GM19395 (cell line): ENCODE results near the gene FCGR3A.
A peak's percentile ranks its signal among the peaks of the same experiment; 100 is the strongest.
"Not testable (repeated sequence)": the region's sequence is repeated elsewhere in the genome, so short reads cannot be mapped to it uniquely, and the experiment has no call there.

ENCODE experiments used
- ATAC-seq: cut with Tn5 transposase; IDR thresholded peaks from one replicate; pipeline ENCODE4 v1.9.1; 2021; ENCODE audit warnings: mild to moderate bottlenecking, moderate library complexity; ENCODE audit not compliant: unreplicated experiment

The FCGR3A gene

DNA sequence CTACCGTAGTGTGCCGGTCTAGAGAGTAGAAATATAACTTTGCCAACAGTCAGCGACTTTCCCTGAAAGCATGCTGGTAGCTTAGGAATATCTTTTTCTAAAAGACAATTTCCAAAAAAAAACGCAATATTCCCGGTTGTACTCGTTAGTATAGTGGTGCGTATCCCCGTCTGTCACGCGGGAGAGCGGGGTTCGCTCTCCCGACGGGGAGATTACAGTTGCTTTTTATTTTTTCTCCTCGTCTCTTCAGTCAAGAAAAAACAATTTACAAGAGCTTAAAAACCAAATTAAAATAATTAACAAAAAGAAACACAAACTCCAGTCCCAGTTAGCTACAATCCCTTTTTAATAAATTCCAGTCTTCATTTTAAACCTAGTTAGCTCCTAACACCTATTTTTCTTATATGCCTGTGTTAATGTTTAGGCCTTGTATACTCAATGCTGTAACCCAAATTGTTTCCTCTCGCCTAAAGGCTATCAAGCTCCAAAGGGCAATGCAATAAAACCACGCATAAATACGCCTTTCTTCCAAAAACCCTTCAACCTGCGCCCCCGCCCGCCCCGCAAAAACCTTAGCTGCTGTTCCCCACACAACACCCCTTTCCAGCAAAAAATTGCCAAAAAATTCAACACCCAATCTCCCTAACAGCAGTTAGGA is 17.5 kb downstream of the FCGR3A start:
- no peak for ATAC-seq

DNA sequence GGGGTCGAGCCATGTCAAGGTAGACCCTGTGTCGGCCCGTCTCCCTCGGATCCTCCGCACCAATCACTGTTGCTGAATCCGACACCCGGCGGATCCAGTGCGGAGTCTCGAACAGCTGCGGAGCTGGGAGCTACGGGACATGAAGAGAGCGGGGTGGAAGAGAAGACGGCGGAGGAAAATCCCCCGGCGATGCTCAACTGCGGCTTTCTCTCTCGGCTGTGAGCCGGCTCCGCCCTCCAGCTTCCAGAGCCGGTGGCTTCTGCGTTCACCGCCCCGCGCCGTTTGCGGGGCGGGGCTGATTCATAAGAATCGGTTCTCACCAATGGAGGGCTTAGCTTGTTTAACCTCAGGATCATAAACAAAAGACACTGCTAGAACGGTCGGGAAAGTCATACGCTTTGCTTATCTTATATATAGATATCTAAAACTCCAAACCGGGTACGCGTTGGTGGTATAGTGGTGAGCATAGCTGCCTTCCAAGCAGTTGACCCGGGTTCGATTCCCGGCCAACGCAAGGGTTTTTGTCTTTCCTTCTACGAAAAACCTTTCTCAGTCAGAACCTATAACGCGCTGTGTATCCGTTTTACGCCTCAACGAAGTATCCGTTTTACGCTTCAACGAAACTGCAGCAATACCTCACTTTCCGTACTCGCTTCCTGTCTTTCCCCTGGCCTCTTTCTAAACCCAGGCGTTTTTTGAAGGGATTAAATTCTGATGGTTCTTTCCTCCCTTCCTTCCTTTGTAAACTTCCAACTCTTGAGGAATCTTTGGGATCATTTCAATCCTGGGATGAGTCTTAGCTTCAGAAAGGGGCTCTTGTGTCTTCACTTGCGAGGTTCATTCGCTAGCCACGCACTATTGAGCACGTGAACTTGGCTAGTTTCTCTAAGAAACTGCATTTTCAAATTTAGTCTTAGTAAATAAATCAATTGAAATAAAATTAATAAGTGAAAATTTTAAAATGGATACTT is 18.7 kb downstream of the FCGR3A start:
- ATAC-seq: peak; percentile 65

DNA sequence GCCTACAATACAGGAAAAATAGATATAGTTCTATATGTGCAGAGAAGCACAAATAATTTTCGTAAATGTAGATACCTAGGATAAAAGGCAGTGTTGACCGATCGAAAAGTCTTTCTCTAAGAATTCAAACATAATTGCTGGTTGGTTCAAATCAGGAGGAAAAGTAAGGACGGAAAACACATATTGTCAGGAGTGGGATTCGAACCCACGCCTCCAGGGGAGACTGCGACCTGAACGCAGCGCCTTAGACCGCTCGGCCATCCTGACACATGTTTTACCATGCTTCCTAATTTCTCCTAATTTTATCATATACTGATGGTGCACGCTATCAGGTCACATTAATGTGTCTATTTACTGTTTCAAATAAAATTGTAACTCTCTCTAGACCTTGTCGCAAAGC is 19.5 kb downstream of the FCGR3A start:
- peak; percentile 43 for ATAC-seq

- ATAC-seq: not testable (repeated sequence)
These were observed 20.0 kb downstream of the FCGR3A start for GRCh38 chr1:161529463-161530104.

GRCh38 chr1:161528550-161528949 is 21.1 kb downstream of the FCGR3A start:
- not testable (repeated sequence) for ATAC-seq

GRCh38 chr1:161525918-161526317 is 23.7 kb downstream of the FCGR3A start:
- not testable (repeated sequence) for ATAC-seq

DNA sequence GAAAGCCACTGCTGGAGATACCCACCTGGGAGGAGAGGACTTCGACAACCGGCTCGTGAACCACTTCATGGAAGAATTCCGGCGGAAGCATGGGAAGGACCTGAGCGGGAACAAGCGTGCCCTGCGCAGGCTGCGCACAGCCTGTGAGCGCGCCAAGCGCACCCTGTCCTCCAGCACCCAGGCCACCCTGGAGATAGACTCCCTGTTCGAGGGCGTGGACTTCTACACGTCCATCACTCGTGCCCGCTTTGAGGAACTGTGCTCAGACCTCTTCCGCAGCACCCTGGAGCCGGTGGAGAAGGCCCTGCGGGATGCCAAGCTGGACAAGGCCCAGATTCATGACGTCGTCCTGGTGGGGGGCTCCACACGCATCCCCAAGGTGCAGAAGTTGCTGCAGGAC is 24.3 kb downstream of the FCGR3A start:
- not testable (repeated sequence) for ATAC-seq

GRCh38 chr1:161524742-161525291 is 24.8 kb downstream of the FCGR3A start:
- peak; percentile 29 for ATAC-seq

GRCh38 chr1:161523817-161524741 is 25.5 kb downstream of the FCGR3A start, which contains the start of gene HSPA6:
Gene HSPA6, plus strand, starts transcription at chr1:161524540. Its CDS starts 119 bp downstream, at chr1:161524659.
- peak; percentile 72 for ATAC-seq

DNA sequence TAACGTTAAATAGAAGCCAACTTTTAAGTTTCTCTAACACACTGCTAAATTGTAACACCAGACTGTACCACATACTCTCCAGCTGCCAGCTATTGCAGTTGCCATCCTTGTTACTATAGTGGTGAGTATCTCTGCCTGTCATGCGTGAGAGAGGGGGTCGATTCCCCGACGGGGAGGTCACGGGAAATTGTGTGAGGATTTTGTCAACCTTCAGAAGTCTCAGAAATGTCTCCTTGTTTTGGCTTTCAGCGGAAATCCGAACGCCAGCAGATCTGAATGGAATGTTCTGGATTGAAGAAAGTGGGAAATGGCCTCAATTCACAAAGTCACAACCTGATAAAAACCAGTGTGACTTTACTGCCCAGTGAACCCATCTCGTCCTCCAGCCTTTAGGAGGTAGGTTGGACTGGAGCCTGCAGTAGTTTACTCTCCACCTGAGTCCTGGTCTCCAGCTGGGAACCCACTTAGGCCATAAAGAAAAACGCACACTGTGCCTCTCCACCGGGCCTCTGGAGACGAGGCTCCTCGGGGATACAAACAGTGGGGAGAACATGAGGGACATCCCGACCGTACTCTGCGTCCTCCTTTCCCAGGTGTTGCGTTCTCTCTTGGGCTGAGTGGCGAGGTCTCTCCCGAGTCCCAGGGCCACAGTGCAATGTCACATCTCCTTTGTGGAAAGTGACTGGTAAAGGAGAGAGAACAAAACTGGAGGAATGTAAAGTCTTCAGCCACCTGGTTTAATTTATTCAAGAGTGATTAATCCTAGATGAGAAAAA is 26.4 kb downstream of the FCGR3A start:
- ATAC-seq: peak; percentile 4

DNA sequence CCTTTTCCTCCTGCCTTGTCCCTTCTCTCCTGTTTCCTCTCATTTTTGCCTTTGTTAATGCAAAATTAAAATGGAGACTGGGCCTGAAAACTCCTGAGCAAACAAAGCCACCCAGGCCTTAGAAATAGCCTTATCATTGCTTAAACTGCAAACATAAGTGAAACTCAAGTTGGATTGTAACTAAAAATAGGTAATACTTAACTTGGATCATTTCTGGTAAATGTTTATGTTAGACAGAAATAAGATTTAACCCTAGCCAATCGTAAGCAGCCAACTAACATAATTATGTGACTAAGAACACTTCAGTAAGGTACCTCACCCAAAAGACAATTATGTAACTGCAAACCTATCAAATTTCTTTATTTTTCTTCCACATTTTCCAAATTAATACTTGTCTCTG is 35.7 kb downstream of the FCGR3A start:
- ATAC-seq: not testable (repeated sequence)

GRCh38 chr1:161513448-161513780 is 36.2 kb downstream of the FCGR3A start:
- ATAC-seq: not testable (repeated sequence)

- not testable (repeated sequence) for ATAC-seq
These were observed 36.8 kb downstream of the FCGR3A start for GRCh38 chr1:161512636-161513447.

- ATAC-seq: no peak
These were observed 37.9 kb downstream of the FCGR3A start for GRCh38 chr1:161511756-161512060.

GRCh38 chr1:161511018-161511755 is 38.4 kb downstream of the FCGR3A start:
- no peak for ATAC-seq

GRCh38 chr1:161510477-161510876 is 39.1 kb downstream of the FCGR3A start:
- ATAC-seq: no peak

GRCh38 chr1:161506336-161507223 is 43.0 kb downstream of the FCGR3A start:
- no peak for ATAC-seq
